HUES6 (cell line): Measurements from ENCODE around the gene SLTM.
"Not testable (repeated sequence)": the region's sequence is repeated elsewhere in the genome, so short reads cannot be mapped to it uniquely, and the experiment has no call there.

Experiments used
- H3K27ac ChIP-seq: 2 replicates; pipeline ENCODE4 v1.7.0; 2013; ENCODE audit warnings: low read depth, mild to moderate bottlenecking, low read length, inconsistent platforms
- H3K27me3 ChIP-seq: 2 replicates; pipeline ENCODE4 v1.6.1; 2013; ENCODE audit warnings: low read length; ENCODE audit not compliant: control insufficient read depth, insufficient read depth
- H3K36me3 ChIP-seq: 2 replicates; pipeline ENCODE4 v1.6.1; 2013; ENCODE audit warnings: low read length; ENCODE audit not compliant: control insufficient read depth, insufficient read depth
- H3K4me1 ChIP-seq: 2 replicates; pipeline ENCODE4 v1.6.1; 2013; ENCODE audit warnings: low read length; ENCODE audit not compliant: control insufficient read depth, insufficient read depth
- H3K4me3 ChIP-seq: 2 replicates; pipeline ENCODE4 v1.5.1; 2013; ENCODE audit warnings: low read depth, low read length
- H3K9ac ChIP-seq: one replicate; pipeline ENCODE4 v1.6.1; 2013; ENCODE audit warnings: mild to moderate bottlenecking, low read length
- H3K9me3 ChIP-seq: 2 replicates; pipeline ENCODE4 v1.6.1; 2013; ENCODE audit warnings: low read depth, low read length; ENCODE audit not compliant: control insufficient read depth, insufficient read depth

SLTM gene

DNA sequence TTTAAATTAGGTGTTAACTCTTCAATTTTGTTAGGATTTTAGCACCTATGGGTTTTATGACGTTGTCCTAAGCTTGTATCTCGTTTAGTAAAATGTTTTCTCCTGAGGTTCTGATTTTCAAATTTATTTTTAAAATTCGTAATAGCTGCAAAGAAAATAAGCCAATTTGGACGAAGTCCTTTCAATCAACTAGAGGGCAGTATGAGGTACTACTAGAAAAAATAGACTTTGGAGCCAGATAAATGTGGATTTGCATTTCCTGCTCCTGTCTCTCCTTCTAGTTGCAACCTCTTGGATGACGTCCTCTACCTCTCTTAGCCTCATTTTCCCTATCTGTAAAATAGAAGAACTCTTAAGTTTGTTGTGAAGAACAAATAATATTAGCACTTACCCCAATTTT, 81.1 kb downstream of the SLTM start:
- no peak overlapping the region for H3K9ac ChIP-seq
- H3K9me3 ChIP-seq: no peaks in the 10 kb centered on the region
- H3K36me3 ChIP-seq: peaks cover 12% of the 10 kb centered on the region
- H3K27me3 ChIP-seq: no peaks in the 10 kb centered on the region
- H3K27ac ChIP-seq: no peak overlapping the region
- H3K4me1 ChIP-seq: no peaks in the 10 kb centered on the region
- no peak overlapping the region for H3K4me3 ChIP-seq

DNA sequence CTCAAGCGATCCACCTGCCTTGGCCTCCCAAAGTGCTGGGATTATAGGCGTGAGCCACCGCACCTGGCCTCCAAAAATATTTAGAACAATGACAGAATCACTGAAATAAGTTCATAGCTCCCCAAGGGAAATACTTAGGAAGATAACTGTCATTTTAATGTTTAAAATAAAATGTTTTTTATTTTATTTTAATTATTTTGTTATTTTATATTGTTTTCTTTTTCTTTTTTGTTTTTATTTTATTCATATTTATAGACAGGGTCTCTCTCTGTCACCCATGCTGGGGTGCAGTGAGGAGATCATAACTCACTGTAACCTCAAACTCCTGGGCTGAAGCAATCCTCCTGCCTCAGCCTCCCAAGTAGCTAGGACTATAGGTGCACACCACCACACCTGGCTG, 82.3 kb downstream of the SLTM start:
- peaks cover 15% of the 10 kb centered on the region for H3K36me3 ChIP-seq

DNA sequence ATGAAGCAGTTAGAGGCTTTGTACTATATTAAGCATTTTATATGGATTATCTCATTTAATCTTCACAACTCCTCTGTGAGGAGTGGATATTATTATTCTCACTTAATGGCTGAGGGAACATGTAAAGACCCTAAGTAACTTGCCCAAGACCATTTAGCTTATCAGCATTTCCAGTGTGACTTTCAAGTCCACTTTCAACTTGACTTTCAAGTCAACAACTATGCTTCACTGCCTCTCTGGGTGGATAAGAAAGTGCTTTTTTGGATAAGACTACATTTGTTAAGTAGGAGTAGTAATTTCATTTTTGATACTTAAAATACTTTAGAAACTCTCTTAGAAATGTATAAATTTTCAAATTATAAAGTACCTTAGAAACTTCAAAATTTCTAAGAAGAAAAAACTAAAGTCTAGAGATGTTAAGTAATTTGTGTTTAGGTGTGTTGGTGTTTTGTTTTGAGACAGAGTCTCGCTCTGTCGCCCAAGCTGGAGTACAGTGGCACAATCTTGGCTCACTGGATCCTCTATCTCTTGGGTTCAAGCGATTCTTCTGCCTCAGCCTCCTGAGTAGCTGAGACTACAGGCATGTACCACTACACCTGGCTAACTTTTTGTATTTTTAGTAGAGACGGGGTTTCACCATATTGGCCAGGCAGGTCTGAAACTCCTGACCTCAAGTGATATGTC, 90.6 kb downstream of the SLTM start:
- Histone ChIP-seq H3K4me1 (no peaks in the 10 kb centered on the region), H3K36me3 (peaks cover 14% of the 10 kb centered on the region), H3K9ac (no peak overlapping the region), H3K27ac (no peak overlapping the region), H3K9me3 (no peaks in the 10 kb centered on the region), H3K27me3 (no peaks in the 10 kb centered on the region), H3K4me3 (no peak overlapping the region)

More for the DNA sequence above, 82.3 kb downstream of the SLTM start:
- not testable (repeated sequence) for H3K9ac ChIP-seq, H3K4me1 ChIP-seq, H3K4me3 ChIP-seq, H3K27me3 ChIP-seq, H3K9me3 ChIP-seq, H3K27ac ChIP-seq

DNA sequence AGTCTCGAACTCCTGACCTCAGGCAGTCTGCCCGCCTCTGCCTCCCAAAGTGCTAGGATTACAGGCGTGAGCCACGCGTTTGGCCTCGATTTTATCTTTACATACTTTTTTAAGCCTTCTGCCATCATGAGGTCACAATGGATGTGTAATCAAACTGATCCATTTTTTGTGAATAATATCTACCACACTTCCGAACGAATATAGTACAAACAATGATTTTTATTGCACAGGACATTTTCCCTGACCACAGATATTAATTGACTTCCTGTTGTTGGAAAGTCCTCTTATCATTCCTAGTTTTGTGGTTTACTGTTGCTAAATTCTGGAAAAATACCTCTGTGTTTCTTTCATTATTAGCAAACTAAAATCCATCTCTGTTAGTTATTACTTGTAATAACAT, 93.4 kb downstream of the SLTM start:
- Histone ChIP-seq H3K4me1 (no peaks in the 10 kb centered on the region), H3K36me3 (no peaks in the 10 kb centered on the region), H3K9me3 (no peaks in the 10 kb centered on the region), H3K27ac (no peak overlapping the region), H3K4me3 (no peak overlapping the region), H3K9ac (no peak overlapping the region), H3K27me3 (no peaks in the 10 kb centered on the region)

DNA sequence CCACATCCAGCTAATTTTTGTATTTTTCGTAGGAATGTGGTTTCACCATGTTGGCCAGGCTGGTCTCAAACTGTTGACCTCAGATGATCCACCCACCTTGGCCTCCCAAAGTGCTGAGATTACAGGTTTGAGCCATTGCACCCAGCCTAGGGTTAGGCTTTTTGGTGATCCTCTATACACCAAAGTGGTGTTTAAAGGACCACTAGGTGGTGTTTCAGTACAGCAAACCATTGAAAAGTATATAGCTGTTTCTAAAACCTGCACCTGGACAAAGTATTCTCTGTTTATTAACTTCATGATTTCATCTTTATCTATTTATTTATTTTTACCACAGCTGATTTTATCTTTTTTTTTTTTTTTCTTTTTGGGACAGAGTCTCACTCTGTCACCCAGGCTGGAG, 94.0 kb downstream of the SLTM start:
- no peak overlapping the region for H3K9ac ChIP-seq
- no peaks in the 10 kb centered on the region for H3K27me3 ChIP-seq
- no peaks in the 10 kb centered on the region for H3K9me3 ChIP-seq
- H3K27ac ChIP-seq: no peak overlapping the region
- no peaks in the 10 kb centered on the region for H3K36me3 ChIP-seq
- peaks cover 5% of the 10 kb centered on the region for H3K4me1 ChIP-seq
- H3K4me3 ChIP-seq: no peak overlapping the region

DNA sequence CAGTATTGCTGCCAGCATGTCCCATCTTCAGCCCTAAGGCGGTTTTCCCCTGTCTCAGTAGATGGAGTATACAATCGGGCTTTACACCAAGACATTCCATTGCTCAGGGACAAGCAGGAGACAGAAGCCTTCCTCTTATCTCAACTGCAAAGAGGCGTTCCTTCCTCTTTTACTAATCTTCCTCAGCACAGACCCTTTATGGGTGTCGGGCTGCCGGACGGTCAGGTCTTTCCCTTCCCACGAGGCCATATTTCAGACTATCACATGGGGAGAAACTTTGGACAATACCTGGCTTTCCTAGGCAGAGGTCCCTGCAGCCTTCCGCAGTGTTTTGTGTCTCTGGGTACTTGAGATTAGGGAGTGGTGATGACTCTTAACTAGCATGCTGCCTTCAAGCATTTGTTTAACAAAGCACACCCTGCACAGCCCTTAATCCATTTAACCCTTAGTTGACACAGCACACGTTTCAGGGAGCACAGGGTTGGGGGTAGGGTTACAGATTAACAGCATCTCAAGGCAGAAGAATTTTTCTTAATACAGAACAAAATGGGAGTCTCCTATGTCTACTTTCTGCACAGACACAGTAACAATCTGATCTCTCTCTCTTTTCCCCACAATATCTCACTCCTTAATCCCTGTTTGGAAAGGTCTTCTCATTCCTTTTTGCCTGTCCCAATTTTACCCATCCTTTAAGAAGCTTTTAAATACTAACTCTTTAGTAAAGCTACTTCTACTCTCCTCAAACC, 99.6 kb downstream of the SLTM start:
- H3K4me3 ChIP-seq: peak overlapping the region; percentile 52
- H3K9ac ChIP-seq: peak overlapping the region; percentile 66
- H3K9me3 ChIP-seq, H3K27me3 ChIP-seq, H3K36me3 ChIP-seq: not testable (repeated sequence)
- peak overlapping the region; percentile 50; the same call in 1 of the 2 replicates for H3K27ac ChIP-seq
- peaks cover 27% of the 10 kb centered on the region for H3K4me1 ChIP-seq

DNA sequence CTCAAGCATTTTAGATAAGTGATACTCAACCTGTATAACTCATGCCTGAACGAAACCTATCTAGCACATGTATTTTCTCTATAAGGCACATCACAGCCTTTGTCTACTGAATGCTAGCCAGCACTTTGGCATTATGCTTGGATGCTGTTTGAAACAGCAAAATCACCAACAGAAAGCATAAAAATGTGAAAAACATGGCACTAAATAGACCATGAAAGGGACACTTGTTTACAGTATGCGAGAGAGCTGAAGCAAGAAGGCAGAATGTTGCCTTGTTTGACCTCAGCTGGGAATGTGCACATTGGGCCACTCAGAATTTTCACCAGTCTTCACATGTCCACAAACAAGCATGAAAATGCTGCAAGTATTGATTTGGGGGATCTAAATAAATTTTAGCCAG, 102.9 kb downstream of the SLTM start:
- H3K4me3 ChIP-seq: no peak overlapping the region

More for the DNA sequence above, 102.9 kb downstream of the SLTM start:
- Histone ChIP-seq H3K9ac (no peak overlapping the region), H3K9me3 (no peaks in the 10 kb centered on the region), H3K4me1 (peaks cover 27% of the 10 kb centered on the region), H3K27ac (no peak overlapping the region), H3K27me3 (no peaks in the 10 kb centered on the region), H3K36me3 (peaks cover 5% of the 10 kb centered on the region; the same call in 1 of the 2 replicates)
